DOHH2 (cell line): ENCODE results near the gene TLE2.

Experiments
- CTCF ChIP-seq: fragments of 200-600 bp; sonication (generic); IDR thresholded peaks from one replicate; pipeline ENCODE4 v1.5.1; 2014; ENCODE audit warnings: antibody characterized with exemption, mild to moderate bottlenecking, low read depth, low read length; ENCODE audit not compliant: poor library complexity, severe bottlenecking
- EZH2phosphoT487 ChIP-seq: fragments of 200-600 bp; sonication (generic); IDR thresholded peaks from 2 replicates; pipeline ENCODE4 v1.6.1; 2017; ENCODE audit warnings: borderline replicate concordance, mild to moderate bottlenecking, antibody characterized with exemption, low read length, moderate library complexity, mixed read lengths

GRCh38 chr19:3058821-3059314 lies 29.8 kb upstream of the TLE2 start:
- TF ChIP-seq CTCF (no peak), EZH2phosphoT487 (no peak)
